H1 (cell line): ENCODE measurements around the gene TMUB2. TPM values are rescaled to one million over a fixed set of nuclear protein-coding genes. Genes with fewer than 3 reads are reported as not detected.

Experiments used
- CTCF ChIA-PET: fragments of 300-600 bp; sonication (Branson Sonifier 250); formaldehyde crosslinking; loops from one replicate; lab custom pipeline; 2021; ENCODE audit not compliant: partially characterized antibody; lab: Charles Lee
- POLR2A ChIA-PET: fragments of 300-600 bp; sonication (Branson Sonifier 250); formaldehyde crosslinking; loops from one replicate; lab custom pipeline; 2021; ENCODE audit warnings: inconsistent platforms; ENCODE audit not compliant: partially characterized antibody; lab: Charles Lee
- DNase-seq, 2 experiments: peaks; one replicate each; pipeline versions ENCODE4 v3.0.0 to v3.0.0-alpha.2; 2010 to 2022; ENCODE audit warnings: low spot score in 2 of 2, low read depth in 1 of 2, mixed read lengths in 1 of 2
- FAIRE-seq: peaks from 2 replicates; lab custom pipeline; 2011; peaks lifted over from hg19 to GRCh38; lab: Jason Lieb, UNC
- H2AFZ ChIP-seq: 2 replicates; pipeline ENCODE4 v1.8.1; 2012; ENCODE audit warnings: low read length, inconsistent platforms
- H2AK5ac ChIP-seq: 2 replicates; pipeline ENCODE4 v1.6.1; 2013; ENCODE audit warnings: low read depth, low read length
- H2BK120ac ChIP-seq: replicated peaks from 2 replicates; pipeline ENCODE3; 2013; ENCODE audit warnings: low read depth, low read length, inconsistent platforms
- H2BK12ac ChIP-seq: 2 replicates; pipeline ENCODE4 v1.6.1; 2013; ENCODE audit warnings: low read depth, low read length
- H2BK15ac ChIP-seq: 2 replicates; pipeline ENCODE4 v1.6.1; 2013; ENCODE audit warnings: low read length
- H2BK20ac ChIP-seq: 2 replicates; pipeline ENCODE4 v1.6.1; 2013; ENCODE audit warnings: low read length
- H2BK5ac ChIP-seq: 2 replicates; pipeline ENCODE4 v1.6.1; 2013; ENCODE audit warnings: low read depth, low read length
- H3K14ac ChIP-seq: 2 replicates; pipeline ENCODE4 v1.6.1; 2013; ENCODE audit warnings: inconsistent platforms; ENCODE audit not compliant: insufficient read length
- H3K18ac ChIP-seq: 2 replicates; pipeline ENCODE4 v1.6.1; 2013; ENCODE audit warnings: low read length; ENCODE audit errors: extremely low read depth
- H3K23ac ChIP-seq: 2 replicates; pipeline ENCODE4 v1.6.1; 2013; ENCODE audit warnings: inconsistent platforms; ENCODE audit not compliant: insufficient read length
- H3K23me2 ChIP-seq: 2 replicates; pipeline ENCODE4 v1.6.1; 2013; ENCODE audit warnings: low read depth, low read length
- H3K27ac ChIP-seq: 2 replicates; pipeline ENCODE4 v1.6.1; 2011; ENCODE audit warnings: low read depth, low read length, inconsistent platforms
- H3K27me3 ChIP-seq, 4 experiments: replicated peaks in 1 of 4; 1 replicate in 1 of 4; 2 replicates in 3 of 4; pipeline versions ENCODE4 v1.6.1 to v1.8.1; 2011 to 2013; ENCODE audit warnings: low read length in 3 of 4, mild to moderate bottlenecking in 3 of 4, inconsistent platforms in 2 of 4, mixed read lengths in 2 of 4, moderate library complexity in 1 of 4; ENCODE audit not compliant: control insufficient read depth in 3 of 4, insufficient read depth in 3 of 4; ENCODE audit errors: extremely low read depth in 1 of 4
- H3K36me3 ChIP-seq, 4 experiments: 2 replicates each; pipeline versions ENCODE4 v1.6.1 to v1.8.1; 2011 to 2013; ENCODE audit warnings: mild to moderate bottlenecking in 4 of 4, low read length in 3 of 4, moderate library complexity in 2 of 4, control low read depth in 1 of 4, inconsistent platforms in 1 of 4; ENCODE audit not compliant: insufficient read depth in 4 of 4, control insufficient read depth in 2 of 4
- H3K4ac ChIP-seq: replicated peaks from 2 replicates; pipeline ENCODE3; 2013; ENCODE audit warnings: low read length, low read depth, mixed read lengths, inconsistent platforms; ENCODE audit not compliant: insufficient read length
- H3K4me1 ChIP-seq, 4 experiments: replicated peaks in 1 of 4; 1 replicate in 1 of 4; 2 replicates in 3 of 4; pipeline versions ENCODE4 v1.6.1 to v1.8.1; 2011 to 2013; ENCODE audit warnings: low read length in 3 of 4, inconsistent platforms in 2 of 4, mixed read lengths in 1 of 4; ENCODE audit not compliant: insufficient read depth in 4 of 4, control insufficient read depth in 3 of 4
- H3K4me2 ChIP-seq, 2 experiments: 2 replicates each; pipeline versions ENCODE4 v1.6.1 to v1.8.1; 2011 to 2013; ENCODE audit warnings: low read depth in 2 of 2, low read length in 2 of 2, control low read depth in 1 of 2, inconsistent platforms in 1 of 2, mild to moderate bottlenecking in 1 of 2; ENCODE audit not compliant: insufficient read depth in 1 of 2
- H3K4me3 ChIP-seq, 4 experiments: fragments of 200-600, 300-600 bp in 1 of 4; sonication (generic), shearing (Covaris generic), sonication (Bioruptor Twin) in 1 of 4; 2 replicates each; pipeline versions ENCODE4 v1.5.1 to v1.8.1; 2011 to 2016; ENCODE audit warnings: low read length in 4 of 4, low read depth in 3 of 4, control low read depth in 2 of 4, inconsistent platforms in 2 of 4, mild to moderate bottlenecking in 2 of 4, mixed read lengths in 1 of 4, moderate library complexity in 1 of 4; ENCODE audit not compliant: insufficient read depth in 2 of 4; ENCODE audit errors: extremely low read depth in 1 of 4
- H3K56ac ChIP-seq: replicated peaks from 2 replicates; pipeline ENCODE3; 2013; ENCODE audit warnings: low read depth, mild to moderate bottlenecking, mixed read lengths, low read length, inconsistent platforms; ENCODE audit not compliant: insufficient read length
- H3K79me1 ChIP-seq: 2 replicates; pipeline ENCODE4 v1.6.1; 2013; ENCODE audit warnings: low read depth, low read length, control low read depth
- H3K79me2 ChIP-seq, 2 experiments: 2 replicates each; pipeline versions ENCODE4 v1.6.1 to v1.8.1; 2012 to 2013; ENCODE audit warnings: low read length in 2 of 2, mild to moderate bottlenecking in 2 of 2, inconsistent platforms in 1 of 2; ENCODE audit not compliant: insufficient read depth in 2 of 2, control insufficient read depth in 1 of 2
- H3K9ac ChIP-seq, 4 experiments: replicated peaks in 1 of 4; 1 replicate in 1 of 4; 2 replicates in 3 of 4; pipeline versions ENCODE4 v1.6.1 to v1.8.1; 2011 to 2013; ENCODE audit warnings: low read depth in 3 of 4, low read length in 3 of 4, control low read depth in 2 of 4, mild to moderate bottlenecking in 2 of 4, moderate library complexity in 2 of 4, inconsistent platforms in 1 of 4; ENCODE audit errors: extremely low read depth in 1 of 4
- H3K9me3 ChIP-seq, 2 experiments: 2 replicates each; pipeline versions ENCODE4 v1.6.1 to v1.8.1; 2012 to 2013; ENCODE audit warnings: mild to moderate bottlenecking in 2 of 2, moderate library complexity in 2 of 2, control low read depth in 1 of 2, inconsistent platforms in 1 of 2, low read depth in 1 of 2, low read length in 1 of 2, mixed read lengths in 1 of 2; ENCODE audit not compliant: insufficient read depth in 2 of 2
- H4K20me1 ChIP-seq, 2 experiments: replicated peaks in 1 of 2; 2 replicates each; pipeline versions ENCODE3 to v1.8.1; 2011 to 2013; ENCODE audit warnings: inconsistent platforms in 2 of 2, low read length in 2 of 2, mild to moderate bottlenecking in 1 of 2; ENCODE audit not compliant: insufficient read depth in 2 of 2, control insufficient read depth in 1 of 2
- H4K5ac ChIP-seq: 2 replicates; pipeline ENCODE4 v1.6.1; 2013; ENCODE audit warnings: low read length, low read depth, mixed read lengths, inconsistent platforms; ENCODE audit not compliant: insufficient read length
- H4K8ac ChIP-seq: 2 replicates; pipeline ENCODE4 v1.8.0; 2013; ENCODE audit warnings: mild to moderate bottlenecking, moderate library complexity, low read length, inconsistent platforms; ENCODE audit not compliant: insufficient read depth; ENCODE audit errors: extremely low read depth
- H4K91ac ChIP-seq: replicated peaks from 2 replicates; pipeline ENCODE3; 2013; ENCODE audit warnings: low read length, mixed read lengths, inconsistent platforms; ENCODE audit not compliant: insufficient read length
- ASH2L ChIP-seq: fragments of 200-600, 300-600 bp; sonication (generic); IDR thresholded peaks from one replicate; pipeline ENCODE4 v1.7.1; 2017; ENCODE audit warnings: low read length
- CTCF ChIP-seq, 3 experiments: IDR thresholded peaks; 1 replicate in 2 of 3; 2 replicates in 1 of 3; pipeline versions ENCODE4 v1.5.1 to v1.6.1; 2011; ENCODE audit warnings: low read length in 3 of 3, mild to moderate bottlenecking in 3 of 3, inconsistent platforms in 2 of 3, low read depth in 1 of 3, moderate library complexity in 1 of 3; ENCODE audit not compliant: insufficient read depth in 1 of 3; ENCODE audit errors: control extremely low read depth in 1 of 3
- E2F6 ChIP-seq: IDR thresholded peaks from 2 replicates; pipeline ENCODE4 v1.6.1; 2012; ENCODE audit warnings: inconsistent platforms
- EP300 ChIP-seq, 2 experiments: IDR thresholded peaks; 1 replicate in 1 of 2; 2 replicates in 1 of 2; pipeline ENCODE4 v1.6.1; 2011 to 2012; ENCODE audit warnings: low read depth in 2 of 2, low read length in 2 of 2, mild to moderate bottlenecking in 2 of 2, borderline replicate concordance in 1 of 2, inconsistent platforms in 1 of 2, moderate library complexity in 1 of 2
- KDM5A ChIP-seq: fragments of 200-600 bp; IDR thresholded peaks from 2 replicates; pipeline ENCODE4 v1.7.1; 2012; ENCODE audit warnings: mild to moderate bottlenecking, low read length, inconsistent platforms, mixed read lengths
- POLR2A ChIP-seq, 2 experiments: IDR thresholded peaks; 1 replicate in 1 of 2; 2 replicates in 1 of 2; pipeline ENCODE4 v1.6.1; 2011; ENCODE audit warnings: low read depth in 2 of 2, low read length in 2 of 2, mild to moderate bottlenecking in 2 of 2; ENCODE audit errors: control extremely low read depth in 1 of 2
- SIN3A ChIP-seq, 2 experiments: IDR thresholded peaks in 1 of 2; conservative IDR thresholded peaks in 1 of 2; 2 replicates each; pipeline ENCODE4 v1.6.1; 2011 to 2012; ENCODE audit warnings: low read length in 2 of 2, improper control_type of control experiment in 1 of 2, low read depth in 1 of 2, mild to moderate bottlenecking in 1 of 2
- WGBS, 2 experiments: shearing (Covaris generic) in 1 of 2; methylation state at CpG; one replicate each; pipeline versions ENCODE4 v1.1.6 to v1.1.7; 2013 to 2015; ENCODE audit warnings: low lambda C conversion rate in 2 of 2, mixed read lengths in 2 of 2, inconsistent platforms in 1 of 2, low coverage in 1 of 2, missing lambda C conversion rate in 1 of 2; ENCODE audit not compliant: insufficient replicate concordance in 2 of 2, insufficient coverage in 1 of 2, insufficient read length in 1 of 2; ENCODE audit errors: extremely low coverage in 1 of 2, missing lambda C conversion rate in 1 of 2; 5-methylcytosine and 5-hydroxymethylcytosine counted together
- polyA plus RNA-seq, 7 experiments: library from polyadenylated mRNA; depleted of rRNA in 3 of 7; stranded (reverse) in 5 of 7; unstranded in 2 of 7; fragments of >200 nt in 5 of 7; fragments of 200-250 nt in 2 of 7; gene quantifications; 1 replicate in 5 of 7; 2 replicates in 1 of 7; 4 replicates in 1 of 7; pipeline versions ENCODE4 v1.2.1 to v1.2.3, GENCODE V29; 2011 to 2013; ENCODE audit warnings: missing spikeins in 2 of 7, mixed read lengths in 2 of 7
- total RNA-seq: library from RNA; stranded (reverse); fragmentation: NEBNext Ultra II Directional; extraction: Animal tissue kit (Norgen Biotek cat#: 25700); gene quantifications from 2 replicates; pipeline ENCODE4 v1.2.1, GENCODE V29; 2021

TMUB2 gene
- total and polyA plus RNA-seq, 2 of the 8 experiments (the other 6 are each of a cell fraction or from before 2014, with no cell fraction given): 18.5 to 30.5 TPM

GRCh38 chr17:44200478-44201155 lies 13.8 kb downstream of the TMUB2 start:
- Histone ChIP-seq H4K5ac (peak overlapping the region; percentile 69), H2BK5ac (peak overlapping the region; percentile 89; the same call in 1 of the 2 replicates), H3K36me3 (peaks cover 3 to 12% (median 6%) of the 10 kb centered on the region in 4 experiments), H3K9me3 (no peaks in the 10 kb centered on the region), H4K91ac (peak overlapping the region; percentile 72), H2BK15ac (peak overlapping the region; percentile 77; the same call in 1 of the 2 replicates), H4K8ac (peak overlapping the region; percentile 94; the same call in 1 of the 2 replicates), H3K79me1 (no peaks in the 10 kb centered on the region; the same call in 1 of the 2 replicates), H3K18ac (peak overlapping the region; percentile 95), H3K14ac (peak overlapping the region; percentile 37), H3K4me3 (peak overlapping the region; percentile 59 to 98 (median 78)), H3K4ac (peak overlapping the region; percentile 71), H3K4me2 (peak overlapping the region; percentile 81 to 94), H2AK5ac (no peak overlapping the region), H2BK120ac (no peak overlapping the region), H3K4me1 (peaks cover 3 to 23% (median 8%) of the 10 kb centered on the region in 4 experiments), H3K27ac (peak overlapping the region; percentile 66), H3K9ac (peak overlapping the region; percentile 55 to 77 (median 70)), H2BK12ac (peak overlapping the region; percentile 46; the same call in 1 of the 2 replicates), H3K23me2 (peaks cover 10% of the 10 kb centered on the region), H3K27me3 (no peaks in the 10 kb centered on the region), H2BK20ac (no peak overlapping the region), H3K79me2 (peaks cover 0 to 24% of the 10 kb centered on the region in 2 experiments; a peak in 3 of 4 replicates), H4K20me1 (peaks cover 0 to 6% of the 10 kb centered on the region in 2 experiments), H3K56ac (peak overlapping the region; percentile 94), H2AFZ (no peak overlapping the region), H3K23ac (no peak overlapping the region)
- FAIRE-seq (no peak), DNase-seq (no peak)
- ChIA-PET CTCF (interaction anchor here (1.0 to 1.9 kb wide), 4 partner anchors 10 to 131 kb away, joined by 5 to 13 read pairs (median 5); no protein-coding TSS in a partner anchor), POLR2A (interaction anchor here (1.0 to 8.5 kb wide), 8 partner anchors 11 to 125 kb away, joined by 3 to 78 read pairs (median 6); partner anchors contain the start of genes TMUB2 and UBTF)
- 13% methylated on average over 23 of the region's 36 CpGs; no CpG with 5 or more reads in 1 of the 2 experiments for WGBS, 2 experiments
- TF ChIP-seq POLR2A (IDR thresholded peaks at IDR 0.05; ENCODE audit: control extremely low read depth in 1 of 2, low read depth in 2 of 2, low read length in 2 of 2) (peak in 1 of 2 experiments; percentile 75; a peak in 2 of 3 replicates), CTCF (IDR thresholded peaks at IDR 0.05; ENCODE audit: control extremely low read depth in 1 of 3, insufficient read depth in 1 of 3, low read depth in 1 of 3, low read length in 3 of 3) (no peak), E2F6 (no peak), KDM5A (peak; percentile 37; the same call in 1 of the 2 replicates), ASH2L (peak; percentile 53), SIN3A (conservative IDR thresholded peaks at IDR 0.05 in 1 of 2, IDR thresholded peaks at IDR 0.05 in 1 of 2; ENCODE audit: low read depth in 1 of 2, low read length in 2 of 2) (peak in 1 of 2 experiments; percentile 50; a peak in 1 of 4 replicates), EP300 (IDR thresholded peaks at IDR 0.05; ENCODE audit: borderline replicate concordance in 1 of 2, low read depth in 2 of 2, low read length in 2 of 2) (no peak)
